ENCODE data around the gene SLCO3A1.

DNA sequence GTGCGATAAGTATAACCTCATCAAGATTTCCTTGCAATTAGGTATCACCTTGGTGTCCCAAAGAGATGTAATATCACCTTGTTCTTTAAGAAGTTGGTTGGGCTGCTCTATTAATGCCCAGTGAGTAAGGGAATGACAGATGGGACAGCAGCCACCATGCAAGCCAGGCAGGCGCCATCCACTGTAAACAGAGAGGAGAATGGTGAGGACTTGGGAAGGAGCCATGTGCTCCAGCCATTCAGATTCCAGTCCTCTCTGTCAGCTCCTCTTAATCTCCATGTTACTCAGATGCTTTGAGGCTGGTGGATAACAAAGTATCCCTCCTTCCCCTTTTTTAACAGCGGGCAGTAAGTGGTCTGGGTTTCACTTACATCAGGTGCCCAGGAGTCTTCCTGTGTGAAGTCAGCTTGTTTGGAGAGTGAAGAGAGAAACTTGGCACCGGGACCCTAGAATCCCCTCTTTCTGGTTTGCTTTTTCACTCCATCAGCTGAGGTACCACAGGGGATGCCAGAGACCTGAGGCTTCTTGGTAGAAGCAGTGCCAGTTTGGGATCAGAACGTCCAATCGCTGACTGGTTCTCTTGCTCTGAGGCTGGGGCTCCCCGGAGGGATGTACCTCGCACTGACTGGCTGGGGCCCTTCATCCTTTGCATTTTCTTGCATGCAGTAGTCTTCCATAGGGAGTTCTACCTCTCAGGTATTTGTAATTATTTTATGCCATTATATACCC, 29.5 kb downstream of the SLCO3A1 start:
- no peak for TF ChIP-seq CTCF (IDR thresholded peaks at IDR 0.05; ENCODE audit: insufficient read depth, low read length)
- no peak for TF ChIP-seq POLR2AphosphoS5 (IDR thresholded peaks at IDR 0.05; ENCODE audit: low read depth)
- no peak for TF ChIP-seq REST (IDR thresholded peaks at IDR 0.05; ENCODE audit: insufficient replicate concordance, low read depth)
- no peak for TF ChIP-seq SPI1 (IDR thresholded peaks at IDR 0.05; ENCODE audit: borderline replicate concordance, low read depth)
- TF ChIP-seq GABPA (IDR thresholded peaks at IDR 0.05; ENCODE audit: low read depth), result no peak

All from HL-60 (cell line).